ENCODE data around the gene RAET1G. TPM values are rescaled to one million over a fixed set of nuclear protein-coding genes. Genes with fewer than 3 reads are reported as not detected.

Gene RAET1G
- total and polyA plus RNA-seq, 9 of the 15 experiments (the other 6 are each of a cell fraction or from before 2014, with no cell fraction given), result 0.11 TPM; not detected in 8

DNA sequence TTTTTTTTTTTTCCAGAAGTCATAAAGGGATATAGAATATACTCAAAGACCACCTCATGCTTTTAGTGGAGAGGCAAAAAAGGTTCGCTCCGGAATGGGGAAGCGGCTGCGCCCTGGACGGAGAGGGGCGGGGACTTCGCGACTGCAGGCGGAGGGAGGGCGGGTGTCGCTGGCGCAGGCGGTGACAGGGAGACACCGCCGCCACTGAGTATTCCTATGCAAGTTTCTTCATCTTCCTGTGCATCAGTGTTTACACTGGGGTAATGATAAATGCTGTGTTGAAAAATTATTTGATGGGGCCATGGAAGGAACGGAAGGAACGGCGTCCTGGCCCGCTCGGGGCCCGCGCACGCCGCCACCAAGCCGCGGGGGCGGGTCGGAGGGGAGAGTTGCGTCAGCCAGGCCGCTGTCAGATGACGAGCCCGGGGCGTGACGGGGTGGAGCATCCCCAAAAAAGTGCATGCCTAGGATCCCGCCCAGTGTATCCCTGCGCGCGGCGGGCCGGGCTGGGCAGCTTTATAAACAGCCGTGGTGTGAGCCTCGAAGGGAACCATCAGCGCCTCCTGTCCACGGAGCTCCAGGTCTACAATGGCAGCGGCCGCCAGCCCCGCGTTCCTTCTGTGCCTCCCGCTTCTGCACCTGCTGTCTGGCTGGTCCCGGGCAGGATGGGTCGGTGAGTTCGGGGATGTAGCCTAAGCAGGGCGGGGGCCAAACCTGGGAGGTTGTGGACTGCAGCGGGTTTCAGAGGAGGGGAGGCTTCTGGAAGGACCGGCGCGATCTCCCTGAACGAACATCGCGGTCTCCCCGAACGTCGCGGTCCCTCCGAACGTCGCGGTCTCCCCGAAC is 40.8 kb upstream of the RAET1G start, which contains the start of gene ULBP1 (continued):
- TF ChIP-seq, protein P1, sequence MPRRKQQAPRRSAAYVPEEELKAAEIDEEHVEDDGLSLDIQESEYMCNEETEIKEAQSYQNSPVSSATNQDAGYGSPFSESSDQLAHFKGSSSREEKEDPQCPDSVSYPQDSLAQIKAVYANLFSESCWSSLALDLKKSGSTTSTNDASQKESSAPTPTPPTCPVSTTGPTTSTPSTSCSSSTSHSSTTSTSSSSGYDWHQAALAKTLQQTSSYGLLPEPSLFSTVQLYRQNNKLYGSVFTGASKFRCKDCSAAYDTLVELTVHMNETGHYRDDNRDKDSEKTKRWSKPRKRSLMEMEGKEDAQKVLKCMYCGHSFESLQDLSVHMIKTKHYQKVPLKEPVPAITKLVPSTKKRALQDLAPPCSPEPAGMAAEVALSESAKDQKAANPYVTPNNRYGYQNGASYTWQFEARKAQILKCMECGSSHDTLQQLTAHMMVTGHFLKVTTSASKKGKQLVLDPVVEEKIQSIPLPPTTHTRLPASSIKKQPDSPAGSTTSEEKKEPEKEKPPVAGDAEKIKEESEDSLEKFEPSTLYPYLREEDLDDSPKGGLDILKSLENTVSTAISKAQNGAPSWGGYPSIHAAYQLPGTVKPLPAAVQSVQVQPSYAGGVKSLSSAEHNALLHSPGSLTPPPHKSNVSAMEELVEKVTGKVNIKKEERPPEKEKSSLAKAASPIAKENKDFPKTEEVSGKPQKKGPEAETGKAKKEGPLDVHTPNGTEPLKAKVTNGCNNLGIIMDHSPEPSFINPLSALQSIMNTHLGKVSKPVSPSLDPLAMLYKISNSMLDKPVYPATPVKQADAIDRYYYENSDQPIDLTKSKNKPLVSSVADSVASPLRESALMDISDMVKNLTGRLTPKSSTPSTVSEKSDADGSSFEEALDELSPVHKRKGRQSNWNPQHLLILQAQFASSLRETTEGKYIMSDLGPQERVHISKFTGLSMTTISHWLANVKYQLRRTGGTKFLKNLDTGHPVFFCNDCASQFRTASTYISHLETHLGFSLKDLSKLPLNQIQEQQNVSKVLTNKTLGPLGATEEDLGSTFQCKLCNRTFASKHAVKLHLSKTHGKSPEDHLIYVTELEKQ (CRISPR knock-in tag; IDR thresholded peaks at IDR 0.05), result no peak
- TF ChIP-seq CBFA2T2 (conservative IDR thresholded peaks at IDR 0.05) (no peak), ZNF274 (IDR thresholded peaks at IDR 0.05; ENCODE audit: borderline replicate concordance, low read depth, low read length) (0 out of 2 replicates have a peak, but pooled peaks have one; percentile 27), RAD21 (CRISPR knock-in tag; conservative IDR thresholded peaks at IDR 0.05 in 1 of 2, IDR thresholded peaks at IDR 0.05 in 1 of 2) (peak in 1 of 2 experiments; percentile 9; a peak in 1 of 4 replicates), MYC (IDR thresholded peaks at IDR 0.05; ENCODE audit: low read depth, low read length) (peak; percentile 100), MYC (CRISPR knock-in tag; IDR thresholded peaks at IDR 0.05; ENCODE audit: borderline replicate concordance, low read depth) (peak; percentile 98), TBP (optimal IDR thresholded peaks at IDR 0.05; ENCODE audit: low read depth, low read length) (peak; percentile 64), RBM22 (IDR thresholded peaks at IDR 0.05; ENCODE audit: low read depth, low read length, poor library complexity, severe bottlenecking) (peak; percentile 70), FIP1L1 (IDR thresholded peaks at IDR 0.05; ENCODE audit: low read depth, low read length, poor library complexity, severe bottlenecking) (no peak), CHD4 (IDR thresholded peaks at IDR 0.05; ENCODE audit: insufficient read depth, insufficient replicate concordance, low read depth, low read length, poor library complexity, severe bottlenecking) (no peak), HNRNPUL1 (IDR thresholded peaks at IDR 0.05; ENCODE audit: low read length) (no peak), PHF8 (IDR thresholded peaks at IDR 0.05; ENCODE audit: borderline replicate concordance, low read length) (peak; percentile 87), MTF1 (CRISPR knock-in tag; IDR thresholded peaks at IDR 0.05; ENCODE audit: borderline replicate concordance) (no peak), THRAP3 (IDR thresholded peaks at IDR 0.05; ENCODE audit: borderline replicate concordance) (no peak), TCF7L2 (IDR thresholded peaks at IDR 0.05; ENCODE audit: low read depth, low read length) (no peak), RBM34 (IDR thresholded peaks at IDR 0.05; ENCODE audit: borderline replicate concordance, insufficient read depth, low read length) (no peak), ZNF445 (CRISPR knock-in tag; IDR thresholded peaks at IDR 0.05; ENCODE audit: low read depth) (no peak), NCOR1 (IDR thresholded peaks at IDR 0.05) (no peak), LARP7 (IDR thresholded peaks at IDR 0.05) (no peak)
- TF ChIP-seq, protein P2, sequence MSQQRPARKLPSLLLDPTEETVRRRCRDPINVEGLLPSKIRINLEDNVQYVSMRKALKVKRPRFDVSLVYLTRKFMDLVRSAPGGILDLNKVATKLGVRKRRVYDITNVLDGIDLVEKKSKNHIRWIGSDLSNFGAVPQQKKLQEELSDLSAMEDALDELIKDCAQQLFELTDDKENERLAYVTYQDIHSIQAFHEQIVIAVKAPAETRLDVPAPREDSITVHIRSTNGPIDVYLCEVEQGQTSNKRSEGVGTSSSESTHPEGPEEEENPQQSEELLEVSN (IDR thresholded peaks at IDR 0.05; ENCODE audit: borderline replicate concordance in 1 of 2, extremely low read depth in 1 of 2, insufficient read depth in 1 of 2, insufficient read length in 1 of 2, low read depth in 1 of 2, low read length in 1 of 2, poor library complexity in 1 of 2, severe bottlenecking in 1 of 2), result peak; percentile 87 to 94
- TF ChIP-seq, protein P3, sequence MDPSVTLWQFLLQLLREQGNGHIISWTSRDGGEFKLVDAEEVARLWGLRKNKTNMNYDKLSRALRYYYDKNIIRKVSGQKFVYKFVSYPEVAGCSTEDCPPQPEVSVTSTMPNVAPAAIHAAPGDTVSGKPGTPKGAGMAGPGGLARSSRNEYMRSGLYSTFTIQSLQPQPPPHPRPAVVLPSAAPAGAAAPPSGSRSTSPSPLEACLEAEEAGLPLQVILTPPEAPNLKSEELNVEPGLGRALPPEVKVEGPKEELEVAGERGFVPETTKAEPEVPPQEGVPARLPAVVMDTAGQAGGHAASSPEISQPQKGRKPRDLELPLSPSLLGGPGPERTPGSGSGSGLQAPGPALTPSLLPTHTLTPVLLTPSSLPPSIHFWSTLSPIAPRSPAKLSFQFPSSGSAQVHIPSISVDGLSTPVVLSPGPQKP (CRISPR knock-in tag; IDR thresholded peaks at IDR 0.05), result no peak
